SK-N-SH (cell line): ENCODE data around the gene POSTN. TPM values are rescaled to one million over a fixed set of nuclear protein-coding genes. Genes with fewer than 3 reads are reported as not detected.

ENCODE experiments used
- CTCF ChIA-PET: fragments of 300-600, 350-600 bp; formaldehyde crosslinking; extraction: SDS; loops from one replicate; lab custom pipeline; 2021; lab: Yijun Ruan, JAX
- POLR2A ChIA-PET: fragments of 350-600 bp; sonication (Branson Sonifier 250); formaldehyde crosslinking; extraction: SDS; loops from one replicate; lab custom pipeline; 2020; ENCODE audit warnings: antibody characterized with exemption, inconsistent platforms; lab: Yijun Ruan, JAX
- DNase-seq: peaks from one replicate; pipeline ENCODE4 v3.0.0; 2012
- H2AFZ ChIP-seq: fragments of 200-600 bp; sonication (generic); 2 replicates; pipeline ENCODE4 v1.8.1; 2016; ENCODE audit warnings: antibody characterized with exemption, mild to moderate bottlenecking, low read depth
- H3F3A ChIP-seq: fragments of 200-600 bp; sonication (generic); replicated peaks from 2 replicates; pipeline ENCODE3; 2016; ENCODE audit warnings: antibody characterized with exemption, mild to moderate bottlenecking; ENCODE audit not compliant: insufficient read depth
- H3K27ac ChIP-seq, 2 experiments: fragments of 200-500 bp in 1 of 2; fragments of 200-600 bp in 1 of 2; sonication (Bioruptor generic) in 1 of 2; sonication (generic), shearing (Covaris generic) in 1 of 2; 2 replicates each; pipeline versions ENCODE4 v1.5.1 to v1.6.1; 2014 to 2016; ENCODE audit warnings: low read depth in 2 of 2, inconsistent platforms in 1 of 2, low read length in 1 of 2, mild to moderate bottlenecking in 1 of 2, mixed read lengths in 1 of 2
- H3K27me3 ChIP-seq: fragments of 200-600 bp; sonication (generic), shearing (Covaris generic); 2 replicates; pipeline ENCODE4 v1.6.1; 2016; ENCODE audit warnings: mixed run types; ENCODE audit not compliant: insufficient read depth
- H3K36me3 ChIP-seq, 2 experiments: fragments of 200-500 bp in 1 of 2; fragments of 200-600 bp in 1 of 2; sonication (Bioruptor generic) in 1 of 2; sonication (generic) in 1 of 2; replicated peaks in 1 of 2; 2 replicates each; pipeline versions ENCODE3 to v1.5.1; 2014 to 2016; ENCODE audit warnings: low read length in 1 of 2, mild to moderate bottlenecking in 1 of 2; ENCODE audit not compliant: insufficient read depth in 2 of 2, control insufficient read depth in 1 of 2
- H3K4me1 ChIP-seq, 2 experiments: fragments of 200-500 bp in 1 of 2; fragments of 200-600 bp in 1 of 2; sonication (Bioruptor generic) in 1 of 2; sonication (generic), shearing (Covaris generic) in 1 of 2; 2 replicates each; pipeline versions ENCODE4 v1.5.1 to v1.6.1; 2014 to 2016; ENCODE audit warnings: low read depth in 1 of 2, low read length in 1 of 2, mixed run types in 1 of 2; ENCODE audit not compliant: insufficient read depth in 2 of 2, control insufficient read depth in 1 of 2
- H3K4me2 ChIP-seq: fragments of 200-600 bp; sonication (generic), shearing (Covaris generic); 2 replicates; pipeline ENCODE4 v1.6.1; 2017; ENCODE audit warnings: mixed run types
- H3K4me3 ChIP-seq, 2 experiments: fragments of 200-500 bp in 1 of 2; fragments of 200-600 bp in 1 of 2; sonication (Bioruptor generic) in 1 of 2; sonication (generic), shearing (Covaris generic) in 1 of 2; 2 replicates each; pipeline versions ENCODE4 v1.5.1 to v1.8.1; 2014 to 2016; ENCODE audit warnings: low read depth in 2 of 2, inconsistent platforms in 1 of 2, low read length in 1 of 2, mild to moderate bottlenecking in 1 of 2, mixed read lengths in 1 of 2, moderate library complexity in 1 of 2
- H3K79me2 ChIP-seq: fragments of 200-600 bp; sonication (generic); 2 replicates; pipeline ENCODE4 v1.8.1; 2017; ENCODE audit warnings: mild to moderate bottlenecking; ENCODE audit not compliant: insufficient read depth
- H3K9ac ChIP-seq: fragments of 200-600 bp; sonication (generic); 2 replicates; pipeline ENCODE4 v1.6.1; 2017; ENCODE audit warnings: mixed run types
- H3K9me2 ChIP-seq: fragments of 200-600 bp; sonication (generic); 2 replicates; pipeline ENCODE4 v1.6.1; 2017; ENCODE audit warnings: mixed run types
- H3K9me3 ChIP-seq: fragments of 200-600 bp; sonication (generic); 2 replicates; pipeline ENCODE4 v1.6.1; 2017; ENCODE audit warnings: mixed run types, mild to moderate bottlenecking, moderate library complexity
- H4K20me1 ChIP-seq: fragments of 200-600 bp; sonication (generic); 2 replicates; pipeline ENCODE4 v1.6.1; 2017; ENCODE audit warnings: mild to moderate bottlenecking, mixed run types; ENCODE audit not compliant: insufficient read depth
- CHD2 ChIP-seq: fragments of 150-350 bp; IDR thresholded peaks from 2 replicates; pipeline ENCODE4 v1.6.1; 2018; ENCODE audit warnings: low read length; ENCODE audit not compliant: partially characterized antibody
- EZH2phosphoT487 ChIP-seq: fragments of 200-600 bp; sonication (generic); IDR thresholded peaks from 2 replicates; pipeline ENCODE4 v1.6.1; 2017; ENCODE audit warnings: low read depth, mixed run types, mild to moderate bottlenecking, antibody characterized with exemption, moderate library complexity, borderline replicate concordance
- FOXJ3 ChIP-seq: sonication (generic); formaldehyde crosslinking; IDR thresholded peaks from 2 replicates; pipeline ENCODE4 v1.5.1; 2020; ENCODE audit warnings: mild to moderate bottlenecking, missing genetic modification reagents
- GABPA ChIP-seq: IDR thresholded peaks from 2 replicates; pipeline ENCODE4 v1.4.0; 2012; ENCODE audit warnings: low read depth, mild to moderate bottlenecking
- GATA2 ChIP-seq: sonication (generic); formaldehyde crosslinking; IDR thresholded peaks from 2 replicates; pipeline ENCODE4 v1.5.0; 2020; ENCODE audit warnings: mild to moderate bottlenecking, missing genetic modification reagents
- MAX ChIP-seq: IDR thresholded peaks from 2 replicates; pipeline ENCODE4 v1.4.0; 2012; ENCODE audit warnings: low read depth
- MEF2A ChIP-seq: IDR thresholded peaks from 2 replicates; pipeline ENCODE4 v1.4.0; 2012; ENCODE audit warnings: low read depth, borderline replicate concordance
- NRF1 ChIP-seq: IDR thresholded peaks from 2 replicates; pipeline ENCODE4 v1.6.1; 2012; ENCODE audit warnings: low read depth, mild to moderate bottlenecking, low read length
- PBX3 ChIP-seq: IDR thresholded peaks from 2 replicates; pipeline ENCODE4; 2012
- POLR2AphosphoS5 ChIP-seq: IDR thresholded peaks from 2 replicates; pipeline ENCODE4 v1.6.1; 2012; ENCODE audit warnings: low read depth, low read length
- RCOR1 ChIP-seq: fragments of 150-350 bp; IDR thresholded peaks from 2 replicates; pipeline ENCODE4 v1.6.1; 2017; ENCODE audit warnings: antibody characterized with exemption, low read length
- REST ChIP-seq: IDR thresholded peaks from 2 replicates; pipeline ENCODE4 v1.6.1; 2012; ENCODE audit warnings: mild to moderate bottlenecking, low read depth, low read length, moderate library complexity
- SIN3A ChIP-seq: IDR thresholded peaks from 2 replicates; pipeline ENCODE4 v1.6.1; 2012; ENCODE audit warnings: low read depth, mild to moderate bottlenecking, low read length, moderate library complexity, borderline replicate concordance
- TAF1 ChIP-seq: IDR thresholded peaks from 2 replicates; pipeline ENCODE4 v1.6.1; 2012; ENCODE audit warnings: low read depth, mild to moderate bottlenecking, low read length, moderate library complexity, borderline replicate concordance
- USF2 ChIP-seq: fragments of 150-350 bp; IDR thresholded peaks from 2 replicates; pipeline ENCODE4 v1.6.1; 2017; ENCODE audit warnings: antibody characterized with exemption, low read length, low read depth, borderline replicate concordance
- YY1 ChIP-seq: IDR thresholded peaks from 2 replicates; pipeline ENCODE4 v1.4.0; 2012; ENCODE audit warnings: low read depth, mild to moderate bottlenecking
- WGBS: methylation state at CpG from one replicate; pipeline ENCODE4 v1.1.6; 2017; ENCODE audit warnings: low lambda C conversion rate; 5-methylcytosine and 5-hydroxymethylcytosine counted together
- polyA plus RNA-seq, 3 experiments: library from polyadenylated mRNA; depleted of rRNA; stranded (reverse); fragments of >200 nt; gene quantifications; 2 replicates each; pipeline ENCODE4 v1.2.3, GENCODE V29; 2012

Gene POSTN
- 577 and 1,227 TPM in 2 replicates for polyA plus RNA-seq (2012; rRNA removed)
- 938 and 1,345 TPM in 2 replicates for polyA plus RNA-seq (2012; cell fraction: cytosol; rRNA removed)
- 502 and 1,411 TPM in 2 replicates for polyA plus RNA-seq (2012; cell fraction: nucleus; rRNA removed)

GRCh38 chr13:37598597-37598996 is at the start of gene POSTN:
Gene POSTN, minus strand, starts transcription at chr13:37598768. Its CDS starts 42 bp downstream, at chr13:37598726.
- H3K9ac ChIP-seq, result peak within 1 kb of the TSS; percentile 76
- H2AFZ ChIP-seq, result peak within 1 kb of the TSS; percentile 35; the same call in 1 of the 2 replicates
- H3K4me2 ChIP-seq, result peak within 1 kb of the TSS; percentile 56; the same call in 1 of the 2 replicates
- H3F3A ChIP-seq, result peaks cover 37% of the 10 kb centered on the region
- 0% methylated on average over 6 of the region's 6 CpGs for WGBS
- peak within 1 kb of the TSS; percentile 64 to 71 for H3K27ac ChIP-seq
- H4K20me1 ChIP-seq, result no peaks in the 10 kb centered on the region; the same call in 1 of the 2 replicates
- peaks cover 0 to 29% of the 10 kb centered on the region in 2 experiments for H3K36me3 ChIP-seq
- H3K4me1 ChIP-seq, result peaks cover 0 to 13% of the 10 kb centered on the region in 2 experiments; a peak in 2 of 4 replicates
- H3K9me3 ChIP-seq, result no peaks in the 10 kb centered on the region
- DNase-seq, result no peak
- ChIA-PET POLR2A (no interaction called here), CTCF (interaction anchor here (0.7 to 1.4 kb wide), 2 partner anchors 10 to 13 kb away, joined by 3 to 4 read pairs; no protein-coding TSS in a partner anchor)
- peaks cover 73% of the 10 kb centered on the region for H3K79me2 ChIP-seq
- 0 out of 2 replicates have a peak, but pooled peaks have one; percentile 31 for TF ChIP-seq SIN3A
- no peak for TF ChIP-seq NRF1
- no peak for TF ChIP-seq EZH2phosphoT487
- TF ChIP-seq RCOR1, result no peak
- TF ChIP-seq USF2, result no peak
- peak; percentile 43; the same call in 1 of the 2 replicates for TF ChIP-seq TAF1
- no peak for TF ChIP-seq YY1
- TF ChIP-seq MAX, result no peak
- TF ChIP-seq MEF2A, result no peak
- TF ChIP-seq PBX3, result 0 out of 2 replicates have a peak, but pooled peaks have one; percentile 4
- peak; percentile 86 for TF ChIP-seq POLR2AphosphoS5
- TF ChIP-seq GATA2 (CRISPR knock-in tag), result no peak
- no peak for TF ChIP-seq FOXJ3 (CRISPR knock-in tag)
- TF ChIP-seq, all 33 proteins: peak for 4
- Histone ChIP-seq H3K4me3 (peak within 1 kb of the TSS; percentile 55 to 63), H3K9me2 (no peaks in the 10 kb centered on the region), H3K27me3 (no peaks in the 10 kb centered on the region)

GRCh38 chr13:37647031-37647650 is 48.6 kb upstream of the POSTN start:
- no peak overlapping the region for H3K4me2 ChIP-seq
- H3K27me3 ChIP-seq, result no peaks in the 10 kb centered on the region; the same call in 1 of the 2 replicates
- H3K9ac ChIP-seq, result no peak overlapping the region

More at GRCh38 chr13:37647031-37647650, 48.6 kb upstream of the POSTN start:
- POLR2A ChIA-PET, result no interaction called here
- DNase-seq, result no peak
- 10% methylated on average over 5 of the region's 5 CpGs for WGBS
- 0 out of 2 replicates have a peak overlapping the region, but pooled peaks have one; percentile 23 for H2AFZ ChIP-seq
- no peaks in the 10 kb centered on the region for H3K4me1 ChIP-seq
- CTCF ChIA-PET, result interaction anchor here (0.6 to 0.8 kb wide), 2 partner anchors 10 to 1225 kb away, joined by 3 read pairs; no protein-coding TSS in a partner anchor
- TF ChIP-seq GABPA (no peak), RCOR1 (no peak), CHD2 (no peak), REST (no peak)
- H4K20me1 ChIP-seq, result no peaks in the 10 kb centered on the region
- H3K79me2 ChIP-seq, result no peaks in the 10 kb centered on the region
- H3K4me3 ChIP-seq, result no peak overlapping the region
- no peak overlapping the region for H3K27ac ChIP-seq
- no peaks in the 10 kb centered on the region for H3K36me3 ChIP-seq
- no peaks in the 10 kb centered on the region for H3K9me3 ChIP-seq
- peaks cover 10% of the 10 kb centered on the region for H3F3A ChIP-seq
- no peaks in the 10 kb centered on the region for H3K9me2 ChIP-seq
